ENCODE measurements around the gene WBP1.
A peak's percentile ranks its signal among the peaks of the same experiment; 100 is the strongest.

WBP1 gene

DNA sequence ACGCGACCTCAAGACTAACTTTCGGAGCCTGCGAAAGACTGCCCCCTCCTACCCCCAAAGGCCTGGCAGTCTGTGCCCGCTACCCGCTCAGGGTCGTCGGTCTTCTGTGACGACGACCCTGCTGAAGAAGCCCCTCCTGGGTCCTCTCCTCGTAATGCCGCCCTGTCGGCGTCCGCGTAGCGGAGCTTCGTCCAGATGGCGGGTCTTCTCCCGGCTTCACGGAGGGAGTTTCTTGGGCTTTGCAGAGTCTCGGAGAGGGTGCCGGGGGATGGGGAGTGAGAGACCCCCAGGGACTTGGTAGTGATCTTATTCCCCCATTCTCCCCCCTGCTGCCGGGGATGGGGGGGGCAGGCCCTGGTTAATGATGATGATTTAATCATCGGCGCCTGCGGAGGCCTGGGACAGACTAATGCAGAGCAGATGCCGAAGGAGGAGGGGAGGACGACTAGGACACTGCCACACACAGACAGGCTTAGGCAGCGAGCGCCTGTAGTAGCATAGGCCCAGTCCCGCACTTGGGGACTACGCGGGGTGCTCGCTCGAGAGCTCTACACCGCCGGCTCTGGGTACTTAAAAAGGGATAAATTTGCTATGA is 49.8 kb downstream of the WBP1 start:
- TF ChIP-seq, protein P1, sequence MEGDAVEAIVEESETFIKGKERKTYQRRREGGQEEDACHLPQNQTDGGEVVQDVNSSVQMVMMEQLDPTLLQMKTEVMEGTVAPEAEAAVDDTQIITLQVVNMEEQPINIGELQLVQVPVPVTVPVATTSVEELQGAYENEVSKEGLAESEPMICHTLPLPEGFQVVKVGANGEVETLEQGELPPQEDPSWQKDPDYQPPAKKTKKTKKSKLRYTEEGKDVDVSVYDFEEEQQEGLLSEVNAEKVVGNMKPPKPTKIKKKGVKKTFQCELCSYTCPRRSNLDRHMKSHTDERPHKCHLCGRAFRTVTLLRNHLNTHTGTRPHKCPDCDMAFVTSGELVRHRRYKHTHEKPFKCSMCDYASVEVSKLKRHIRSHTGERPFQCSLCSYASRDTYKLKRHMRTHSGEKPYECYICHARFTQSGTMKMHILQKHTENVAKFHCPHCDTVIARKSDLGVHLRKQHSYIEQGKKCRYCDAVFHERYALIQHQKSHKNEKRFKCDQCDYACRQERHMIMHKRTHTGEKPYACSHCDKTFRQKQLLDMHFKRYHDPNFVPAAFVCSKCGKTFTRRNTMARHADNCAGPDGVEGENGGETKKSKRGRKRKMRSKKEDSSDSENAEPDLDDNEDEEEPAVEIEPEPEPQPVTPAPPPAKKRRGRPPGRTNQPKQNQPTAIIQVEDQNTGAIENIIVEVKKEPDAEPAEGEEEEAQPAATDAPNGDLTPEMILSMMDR (IDR thresholded peaks at IDR 0.05; ENCODE audit: low read depth, low read length): no peak
- H3K4me3 ChIP-seq (replicated peaks in 1 of 2; ENCODE audit: low read depth in 2 of 2, low read length in 2 of 2): peak overlapping the region; percentile 97
- peak; percentile 41 to 46 for DNase-seq (ENCODE audit: low read depth in 2 of 2)

DNA sequence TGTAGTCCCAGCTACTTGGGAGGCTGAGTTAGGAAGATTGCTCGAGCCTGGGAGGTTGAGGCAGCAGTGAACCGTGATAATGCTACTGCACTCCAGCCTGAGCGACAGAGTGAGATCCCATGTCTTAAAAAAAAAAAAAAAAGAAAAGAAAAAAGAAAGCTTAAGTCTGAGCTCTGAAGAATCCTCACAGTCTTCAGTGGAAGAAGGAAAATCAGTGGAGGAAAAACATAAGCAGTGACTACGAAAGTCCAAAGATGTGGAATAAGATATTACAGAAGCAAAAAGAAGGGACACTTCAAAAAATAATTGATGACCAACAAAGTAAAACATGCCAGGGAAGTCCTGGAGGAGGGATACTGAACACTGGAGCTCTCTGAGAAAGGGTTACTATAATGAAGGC is 52.0 kb downstream of the WBP1 start:
- TF ChIP-seq, protein P1 (IDR thresholded peaks at IDR 0.05; ENCODE audit: low read depth, low read length): no peak

More for the DNA sequence above, 52.0 kb downstream of the WBP1 start:
- DNase-seq (ENCODE audit: low read depth in 2 of 2): no peak
- H3K4me3 ChIP-seq (replicated peaks in 1 of 2; ENCODE audit: low read depth in 2 of 2, low read length in 2 of 2): no peak overlapping the region
